ENCODE results near the gene RNF125.
A peak's percentile ranks its signal among the peaks of the same experiment; 100 is the strongest.

Gene RNF125

GRCh38 chr18:32095192-32095899 is 76.7 kb downstream of the RNF125 start:
- Mint-ChIP-seq H3K4me1 (peaks cover 37% of the 10 kb centered on the region), H3K9me3 (no peaks in the 10 kb centered on the region), H3K27ac (peak overlapping the region in 1 of 3 experiments; percentile 15), H3K4me3 (peak overlapping the region; percentile 42 to 58 (median 45)), H3K27me3 (ENCODE audit: low read depth) (no peaks in the 10 kb centered on the region), H3K36me3 (ENCODE audit: low read depth) (peaks cover 41% of the 10 kb centered on the region)
- no peak for TF ChIP-seq CTCF (IDR thresholded peaks at IDR 0.05; ENCODE audit: unreplicated experiment in 3 of 3)

- Mint-ChIP-seq H3K4me3 (no peak overlapping the region), H3K27me3 (ENCODE audit: low read depth) (no peaks in the 10 kb centered on the region), H3K9me3 (no peaks in the 10 kb centered on the region), H3K36me3 (ENCODE audit: low read depth) (peaks cover 44% of the 10 kb centered on the region), H3K27ac (peak overlapping the region in 1 of 3 experiments; percentile 15), H3K4me1 (peaks cover 37% of the 10 kb centered on the region)
- TF ChIP-seq CTCF (IDR thresholded peaks at IDR 0.05; ENCODE audit: unreplicated experiment in 3 of 3): no peak
These were observed 77.2 kb downstream of the RNF125 start for GRCh38 chr18:32095900-32096229.

GRCh38 chr18:32096946-32097345 is 78.3 kb downstream of the RNF125 start:
- H3K36me3 Mint-ChIP-seq (ENCODE audit: low read depth): peaks cover 49% of the 10 kb centered on the region
- H3K9me3 Mint-ChIP-seq: no peaks in the 10 kb centered on the region
- H3K4me3 Mint-ChIP-seq: no peak overlapping the region
- TF ChIP-seq CTCF (IDR thresholded peaks at IDR 0.05; ENCODE audit: unreplicated experiment in 3 of 3): no peak
- H3K4me1 Mint-ChIP-seq: peaks cover 37% of the 10 kb centered on the region
- no peaks in the 10 kb centered on the region for H3K27me3 Mint-ChIP-seq (ENCODE audit: low read depth)
- no peak overlapping the region for H3K27ac Mint-ChIP-seq

GRCh38 chr18:32104516-32104915 is 85.9 kb downstream of the RNF125 start:
- peaks cover 34% of the 10 kb centered on the region for H3K36me3 Mint-ChIP-seq (ENCODE audit: low read depth)
- no peak overlapping the region for H3K4me3 Mint-ChIP-seq
- TF ChIP-seq CTCF (IDR thresholded peaks at IDR 0.05; ENCODE audit: unreplicated experiment in 3 of 3): no peak
- H3K27me3 Mint-ChIP-seq (ENCODE audit: low read depth): no peaks in the 10 kb centered on the region
- H3K27ac Mint-ChIP-seq: no peak overlapping the region
- peaks cover 3% of the 10 kb centered on the region for H3K4me1 Mint-ChIP-seq
- H3K9me3 Mint-ChIP-seq: no peaks in the 10 kb centered on the region

GRCh38 chr18:32110005-32110404 is 91.4 kb downstream of the RNF125 start:
- Mint-ChIP-seq H3K4me3 (no peak overlapping the region), H3K9me3 (no peaks in the 10 kb centered on the region)

More at GRCh38 chr18:32110005-32110404, 91.4 kb downstream of the RNF125 start:
- Mint-ChIP-seq H3K27me3 (ENCODE audit: low read depth) (no peaks in the 10 kb centered on the region), H3K4me1 (no peaks in the 10 kb centered on the region), H3K36me3 (ENCODE audit: low read depth) (peaks cover 40% of the 10 kb centered on the region), H3K27ac (no peak overlapping the region)
- TF ChIP-seq CTCF (IDR thresholded peaks at IDR 0.05; ENCODE audit: unreplicated experiment in 3 of 3): no peak

Data from nephron (organoid).